Loucy (cell line): ENCODE data around the gene OR2L8.

ENCODE experiments used
- H2AFZ ChIP-seq: fragments of 200-600 bp; sonication (generic); 2 replicates; pipeline ENCODE4 v1.6.0; 2016; ENCODE audit warnings: antibody characterized with exemption, mild to moderate bottlenecking, low read length, moderate library complexity
- H3F3A ChIP-seq: fragments of 200-600 bp; 2 replicates; pipeline ENCODE4 v1.6.0; 2016; ENCODE audit warnings: antibody characterized with exemption, low read depth, mild to moderate bottlenecking
- H3K27me3 ChIP-seq: fragments of 200-600 bp; sonication (generic); 2 replicates; pipeline ENCODE4 v1.6.1; 2014; ENCODE audit warnings: low read length, mild to moderate bottlenecking; ENCODE audit not compliant: insufficient read depth, poor library complexity, severe bottlenecking
- H3K36me3 ChIP-seq: fragments of 200-600 bp; sonication (generic); 2 replicates; pipeline ENCODE4 v1.6.1; 2016; ENCODE audit warnings: low read length; ENCODE audit not compliant: insufficient read depth
- H3K4me1 ChIP-seq: fragments of 200-600 bp; sonication (generic); 2 replicates; pipeline ENCODE4 v1.5.1; 2014; ENCODE audit warnings: low read length, mild to moderate bottlenecking; ENCODE audit not compliant: insufficient read depth, poor library complexity, severe bottlenecking
- H3K4me2 ChIP-seq: fragments of 200-600 bp; sonication (generic); 2 replicates; pipeline ENCODE4 v1.6.0; 2014; ENCODE audit warnings: antibody characterized with exemption, low read length, low read depth, mild to moderate bottlenecking; ENCODE audit not compliant: poor library complexity, severe bottlenecking
- H3K4me3 ChIP-seq: fragments of 200-600 bp; sonication (generic); 2 replicates; pipeline ENCODE4 v1.5.1; 2014; ENCODE audit warnings: low read length, mild to moderate bottlenecking, mixed read lengths; ENCODE audit not compliant: poor library complexity, severe bottlenecking
- H3K79me2 ChIP-seq: fragments of 200-600 bp; sonication (generic); 2 replicates; pipeline ENCODE4 v1.6.1; 2014; ENCODE audit warnings: low read length; ENCODE audit not compliant: insufficient read depth
- H3K9ac ChIP-seq: fragments of 200-600 bp; sonication (generic); 2 replicates; pipeline ENCODE4 v1.6.0; 2014; ENCODE audit warnings: mild to moderate bottlenecking, low read depth, low read length, moderate library complexity; ENCODE audit not compliant: poor library complexity, severe bottlenecking
- H3K9me2 ChIP-seq: fragments of 200-600 bp; sonication (generic); replicated peaks from 2 replicates; pipeline ENCODE4 v1.6.1; 2016; ENCODE audit warnings: low read depth, low read length, mixed read lengths
- H3K9me3 ChIP-seq: fragments of 200-600 bp; sonication (generic); 2 replicates; pipeline ENCODE4 v1.6.1; 2014; ENCODE audit warnings: mild to moderate bottlenecking, antibody characterized with exemption, low read length, low read depth; ENCODE audit not compliant: insufficient read depth
- H4K20me1 ChIP-seq: fragments of 200-600 bp; sonication (generic); 2 replicates; pipeline ENCODE4 v1.6.0; 2014; ENCODE audit warnings: antibody characterized with exemption, low read length, mild to moderate bottlenecking; ENCODE audit not compliant: insufficient read depth, poor library complexity, severe bottlenecking
- CTCF ChIP-seq: fragments of 200-600 bp; sonication (generic); conservative IDR thresholded peaks from 2 replicates; pipeline ENCODE4 v1.5.1; 2014; ENCODE audit warnings: mild to moderate bottlenecking, antibody characterized with exemption, low read length
- EZH2phosphoT487 ChIP-seq: fragments of 200-600 bp; IDR thresholded peaks from 2 replicates; pipeline ENCODE4 v1.6.1; 2018; ENCODE audit warnings: antibody characterized with exemption, mild to moderate bottlenecking, moderate library complexity, borderline replicate concordance

OR2L8 gene

GRCh38 chr1:247913786-247914185 lies 34.9 kb upstream of the OR2L8 start:
- H3K9me2 ChIP-seq = no peaks in the 10 kb centered on the region
- H3K4me1 ChIP-seq = no peaks in the 10 kb centered on the region
- H3K79me2 ChIP-seq = no peaks in the 10 kb centered on the region
- H3K27me3 ChIP-seq = no peaks in the 10 kb centered on the region
- no peak overlapping the region for H3K4me3 ChIP-seq
- no peak overlapping the region for H3K9ac ChIP-seq
- H3K36me3 ChIP-seq = no peaks in the 10 kb centered on the region
- no peaks in the 10 kb centered on the region for H3F3A ChIP-seq
- H3K9me3 ChIP-seq = no peaks in the 10 kb centered on the region
- no peak overlapping the region for H3K4me2 ChIP-seq
- no peaks in the 10 kb centered on the region for H4K20me1 ChIP-seq
- no peak overlapping the region for H2AFZ ChIP-seq
- no peak for TF ChIP-seq CTCF
- no peak for TF ChIP-seq EZH2phosphoT487

DNA sequence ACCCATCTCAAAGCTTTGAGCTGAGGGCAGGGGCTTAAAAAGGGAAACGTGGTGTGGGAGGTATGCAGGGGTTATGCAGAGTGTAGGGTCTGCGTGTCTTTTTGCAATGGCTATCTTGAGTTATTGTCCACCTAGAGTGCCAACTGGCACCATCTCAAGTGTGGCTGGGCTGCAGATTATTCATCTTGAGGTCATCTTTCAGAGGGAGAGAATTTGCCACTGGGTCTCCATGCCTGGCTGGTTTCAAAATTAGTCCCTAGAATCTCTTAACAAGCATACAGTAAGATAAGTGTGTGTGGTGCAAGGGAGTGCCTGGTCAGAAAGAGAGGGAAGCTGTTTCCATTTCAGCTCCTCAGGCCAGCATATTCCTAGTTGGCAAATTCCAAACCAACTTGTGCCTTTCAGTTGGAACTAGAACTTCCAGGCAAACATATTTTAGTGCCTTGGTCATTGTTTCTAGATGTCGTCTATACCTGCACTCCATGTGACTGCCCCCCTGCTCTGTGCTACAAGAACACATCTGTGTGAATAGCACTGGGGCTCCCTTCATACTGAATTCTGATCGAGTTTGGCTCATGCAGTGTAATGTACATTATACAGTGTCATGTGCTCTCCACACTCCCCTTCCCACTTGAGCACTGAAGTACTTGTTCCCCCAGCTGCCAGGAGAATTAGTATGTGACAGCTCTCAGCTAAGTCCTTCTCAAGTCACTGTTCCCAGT lies 33.6 kb upstream of the OR2L8 start:
- Histone ChIP-seq H2AFZ (no peak overlapping the region), H3K9ac (no peak overlapping the region)
- TF ChIP-seq EZH2phosphoT487 = no peak
- TF ChIP-seq CTCF = no peak

DNA sequence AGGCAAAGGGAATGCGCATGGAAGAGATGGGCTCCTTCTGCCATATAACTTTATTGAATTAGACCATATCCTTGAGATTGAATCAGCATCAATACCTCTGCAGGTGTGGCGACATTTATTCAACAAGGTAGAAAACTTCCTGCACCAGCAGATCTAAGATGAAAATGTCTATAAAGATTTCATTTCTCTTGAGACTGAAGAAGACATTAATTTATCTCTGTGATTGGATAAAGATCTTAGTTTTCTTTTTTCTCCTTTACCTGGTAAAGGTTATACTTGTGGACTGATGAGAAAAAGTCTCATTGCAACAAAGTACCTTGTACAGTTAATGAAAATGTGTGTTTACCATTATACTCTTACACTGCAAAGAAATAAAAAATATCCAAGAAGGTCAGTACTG lies 28.7 kb upstream of the OR2L8 start, which contains the start of gene OR2T8:
Gene OR2T8, plus strand, starts transcription at position 301 of the 400 bp plus-strand sequence. CDS start 766 bp downstream, outside the sequence.
- Histone ChIP-seq H3F3A (no peaks in the 10 kb centered on the region), H3K4me3 (no peak within 1 kb of the TSS), H3K4me2 (no peak within 1 kb of the TSS), H3K9me2 (no peaks in the 10 kb centered on the region), H3K79me2 (no peaks in the 10 kb centered on the region), H3K9me3 (no peaks in the 10 kb centered on the region), H3K36me3 (no peaks in the 10 kb centered on the region), H3K9ac (no peak within 1 kb of the TSS), H2AFZ (no peak within 1 kb of the TSS), H3K4me1 (no peaks in the 10 kb centered on the region), H4K20me1 (no peaks in the 10 kb centered on the region), H3K27me3 (no peaks in the 10 kb centered on the region)
- no peak for TF ChIP-seq EZH2phosphoT487
- no peak for TF ChIP-seq CTCF

More for the DNA sequence above, 33.6 kb upstream of the OR2L8 start:
- Histone ChIP-seq H3K9me3 (no peaks in the 10 kb centered on the region), H3K27me3 (no peaks in the 10 kb centered on the region), H3K9me2 (no peaks in the 10 kb centered on the region), H3K79me2 (no peaks in the 10 kb centered on the region), H3K36me3 (no peaks in the 10 kb centered on the region), H3F3A (no peaks in the 10 kb centered on the region), H3K4me3 (no peak overlapping the region), H4K20me1 (no peaks in the 10 kb centered on the region), H3K4me1 (no peaks in the 10 kb centered on the region), H3K4me2 (no peak overlapping the region)
